WTC11 (cell line): ENCODE data around the gene ARSK.

ENCODE experiments used
- CTCF ChIP-seq: fragments of 200-600 bp; IDR thresholded peaks from 2 replicates; pipeline ENCODE4 v1.8.0; 2022; ENCODE audit warnings: antibody characterized with exemption
- FOXP4 ChIP-seq: sonication (generic); formaldehyde crosslinking; IDR thresholded peaks from 2 replicates; pipeline ENCODE4 v1.8.0; 2022; ENCODE audit warnings: mild to moderate bottlenecking, missing genetic modification reagents
- JUN ChIP-seq: sonication (generic); formaldehyde crosslinking; IDR thresholded peaks from 2 replicates; pipeline ENCODE4 v1.8.0; 2023; ENCODE audit warnings: mild to moderate bottlenecking, missing genetic modification reagents
- MAX ChIP-seq: sonication (generic); formaldehyde crosslinking; IDR thresholded peaks from 2 replicates; pipeline ENCODE4 v1.8.0; 2022; ENCODE audit warnings: mild to moderate bottlenecking, missing genetic modification reagents
- SP1 ChIP-seq: sonication (generic); formaldehyde crosslinking; conservative IDR thresholded peaks from 2 replicates; pipeline ENCODE4 v1.8.1; 2022; ENCODE audit warnings: missing genetic modification reagents
- ZNF138 ChIP-seq: sonication (generic); formaldehyde crosslinking; conservative IDR thresholded peaks from 2 replicates; pipeline ENCODE4 v1.8.1; 2022; ENCODE audit warnings: mild to moderate bottlenecking, moderate library complexity, missing genetic modification reagents
- ZNF281 ChIP-seq: sonication (generic); formaldehyde crosslinking; IDR thresholded peaks from 2 replicates; pipeline ENCODE4 v1.8.0; 2023; ENCODE audit warnings: mild to moderate bottlenecking, missing genetic modification reagents

- TF ChIP-seq SP1 (CRISPR knock-in tag) (no peak), JUN (CRISPR knock-in tag) (no peak), CTCF (no peak), ZNF138 (CRISPR knock-in tag) (no peak), FOXP4 (CRISPR knock-in tag) (no peak), MAX (no peak), ZNF281 (no peak)
These were observed 50.9 kb downstream of the ARSK start for GRCh38 chr5:95605786-95606185.
